ENCODE data around the gene GCK.

DNA sequence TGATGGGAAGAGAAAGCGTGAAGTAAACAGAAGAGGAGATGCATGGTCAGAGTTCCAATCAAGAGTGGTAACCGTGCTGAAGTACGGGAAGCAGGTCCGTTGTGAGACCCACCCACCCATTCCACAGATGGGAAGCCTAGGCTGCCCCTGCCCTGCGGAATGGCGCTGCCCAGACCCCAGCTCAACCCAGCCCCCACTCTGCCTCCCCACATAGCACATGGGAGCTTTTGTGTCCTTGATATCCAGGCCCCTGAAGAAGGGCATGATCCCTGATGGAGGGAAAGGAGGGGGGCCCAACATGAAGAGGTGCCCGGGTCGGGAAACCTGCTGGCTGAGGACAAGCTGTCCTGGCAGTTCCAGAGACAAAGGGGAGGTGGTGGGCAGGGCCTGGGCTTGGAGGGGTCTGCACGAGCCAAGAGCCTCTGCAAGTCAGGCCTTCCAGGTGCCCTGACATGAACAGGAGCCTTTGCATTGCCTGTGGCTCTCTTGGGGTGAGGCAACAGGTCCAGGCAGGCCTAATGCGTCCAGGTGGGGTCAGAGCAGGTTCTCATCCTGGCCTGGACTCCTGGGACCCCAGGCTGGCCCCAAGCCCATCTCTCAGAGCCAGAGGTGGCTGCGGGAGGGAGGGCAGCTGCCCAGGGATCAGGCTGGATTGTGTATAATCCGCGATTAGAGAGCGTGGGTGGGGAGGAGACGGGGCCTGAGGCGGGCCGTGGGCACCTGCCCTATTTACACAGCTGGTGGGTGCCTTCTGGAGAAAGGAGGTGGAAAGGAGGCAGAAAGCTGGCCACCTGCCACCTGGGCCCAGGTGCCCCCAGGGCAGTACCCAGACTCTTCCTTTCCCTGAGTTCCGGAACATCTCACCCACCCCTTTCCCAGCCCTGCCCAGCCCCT lies 35.1 kb upstream of the GCK start:
- TF ChIP-seq CTCF (IDR thresholded peaks at IDR 0.05; ENCODE audit: insufficient read depth, low read length, poor library complexity, severe bottlenecking) (no peak), EZH2phosphoT487 (conservative IDR thresholded peaks at IDR 0.05; ENCODE audit: low read length) (no peak)
